WTC11 (cell line): ENCODE results near the gene THAP2. TPM values are rescaled to one million over a fixed set of nuclear protein-coding genes. Genes with fewer than 3 reads are reported as not detected.

ENCODE experiments used
- E2F5 ChIP-seq: sonication (generic); formaldehyde crosslinking; IDR thresholded peaks from 2 replicates; pipeline ENCODE4 v1.8.1; 2022; ENCODE audit warnings: mild to moderate bottlenecking, moderate library complexity, missing genetic modification reagents
- NFYB ChIP-seq: sonication (generic); formaldehyde crosslinking; conservative IDR thresholded peaks from 2 replicates; pipeline ENCODE4 v1.8.0; 2022; ENCODE audit warnings: low read depth, missing genetic modification reagents
- NR1H2 ChIP-seq: sonication (generic); formaldehyde crosslinking; IDR thresholded peaks from 2 replicates; pipeline ENCODE4 v1.9.0; 2021; ENCODE audit warnings: mild to moderate bottlenecking, moderate library complexity, missing genetic modification reagents
- total RNA-seq: library from RNA; stranded (reverse); gene quantifications from 3 replicates; pipeline ENCODE4 v1.2.3, GENCODE V29; 2021
- TF ChIP-seq, protein P1 (sequence below): sonication (generic); formaldehyde crosslinking; IDR thresholded peaks from 2 replicates; pipeline ENCODE4 v1.8.0; 2023; ENCODE audit warnings: missing genetic modification reagents, mild to moderate bottlenecking, borderline replicate concordance

THAP2 gene
- total RNA-seq, 1 experiment from 2014 or later: 6.4 TPM

DNA sequence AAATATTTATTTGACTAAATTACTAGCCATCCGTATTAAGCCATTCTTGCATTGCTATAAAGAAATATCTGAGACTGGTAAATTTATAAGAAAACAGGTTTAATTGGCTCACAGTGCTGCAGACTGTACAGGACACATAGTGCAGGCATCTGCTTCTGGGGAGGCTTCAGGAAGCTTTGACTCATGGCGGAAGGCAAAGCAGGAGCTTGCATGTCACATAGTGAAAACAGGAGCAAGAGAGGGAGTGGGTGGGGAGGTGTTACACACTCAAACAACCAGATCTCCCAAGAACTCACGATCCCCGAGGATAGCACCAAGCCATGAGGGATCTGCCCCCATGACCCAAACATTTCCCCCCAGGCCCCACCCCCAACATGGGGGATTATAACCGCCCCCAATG lies 63.9 kb downstream of the THAP2 start (continued):
- TF ChIP-seq, protein P1, sequence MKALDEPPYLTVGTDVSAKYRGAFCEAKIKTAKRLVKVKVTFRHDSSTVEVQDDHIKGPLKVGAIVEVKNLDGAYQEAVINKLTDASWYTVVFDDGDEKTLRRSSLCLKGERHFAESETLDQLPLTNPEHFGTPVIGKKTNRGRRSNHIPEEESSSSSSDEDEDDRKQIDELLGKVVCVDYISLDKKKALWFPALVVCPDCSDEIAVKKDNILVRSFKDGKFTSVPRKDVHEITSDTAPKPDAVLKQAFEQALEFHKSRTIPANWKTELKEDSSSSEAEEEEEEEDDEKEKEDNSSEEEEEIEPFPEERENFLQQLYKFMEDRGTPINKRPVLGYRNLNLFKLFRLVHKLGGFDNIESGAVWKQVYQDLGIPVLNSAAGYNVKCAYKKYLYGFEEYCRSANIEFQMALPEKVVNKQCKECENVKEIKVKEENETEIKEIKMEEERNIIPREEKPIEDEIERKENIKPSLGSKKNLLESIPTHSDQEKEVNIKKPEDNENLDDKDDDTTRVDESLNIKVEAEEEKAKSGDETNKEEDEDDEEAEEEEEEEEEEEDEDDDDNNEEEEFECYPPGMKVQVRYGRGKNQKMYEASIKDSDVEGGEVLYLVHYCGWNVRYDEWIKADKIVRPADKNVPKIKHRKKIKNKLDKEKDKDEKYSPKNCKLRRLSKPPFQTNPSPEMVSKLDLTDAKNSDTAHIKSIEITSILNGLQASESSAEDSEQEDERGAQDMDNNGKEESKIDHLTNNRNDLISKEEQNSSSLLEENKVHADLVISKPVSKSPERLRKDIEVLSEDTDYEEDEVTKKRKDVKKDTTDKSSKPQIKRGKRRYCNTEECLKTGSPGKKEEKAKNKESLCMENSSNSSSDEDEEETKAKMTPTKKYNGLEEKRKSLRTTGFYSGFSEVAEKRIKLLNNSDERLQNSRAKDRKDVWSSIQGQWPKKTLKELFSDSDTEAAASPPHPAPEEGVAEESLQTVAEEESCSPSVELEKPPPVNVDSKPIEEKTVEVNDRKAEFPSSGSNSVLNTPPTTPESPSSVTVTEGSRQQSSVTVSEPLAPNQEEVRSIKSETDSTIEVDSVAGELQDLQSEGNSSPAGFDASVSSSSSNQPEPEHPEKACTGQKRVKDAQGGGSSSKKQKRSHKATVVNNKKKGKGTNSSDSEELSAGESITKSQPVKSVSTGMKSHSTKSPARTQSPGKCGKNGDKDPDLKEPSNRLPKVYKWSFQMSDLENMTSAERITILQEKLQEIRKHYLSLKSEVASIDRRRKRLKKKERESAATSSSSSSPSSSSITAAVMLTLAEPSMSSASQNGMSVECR: no peak
- TF ChIP-seq E2F5 (CRISPR knock-in tag) (no peak), NR1H2 (no peak), NFYB (CRISPR knock-in tag) (no peak)
- TF ChIP-seq, all 79 proteins: peak for 0

Other genes starting within 250 kb of the THAP2 start
- gene LGR5, start 224.5 kb upstream of the THAP2 start, total RNA-seq: 0.09 to 0.55 TPM (median 0.17 TPM) in 3 replicates
- gene ZFC3H1, start 453 bp upstream of the THAP2 start, total RNA-seq: 28.3 to 33.9 TPM (median 30.9 TPM) in 3 replicates
- gene TMEM19, start 21.8 kb downstream of the THAP2 start, total RNA-seq: 10.7 to 15.6 TPM (median 11.7 TPM) in 3 replicates
- 32.6 to 35.8 TPM (median 33.6 TPM) in 3 replicates for gene RAB21, start 90.6 kb downstream of the THAP2 start, total RNA-seq
- gene TBC1D15, start 175.5 kb downstream of the THAP2 start, total RNA-seq: 34.8 to 37.8 TPM (median 36.8 TPM) in 3 replicates